Measurements from ENCODE around the gene NUP54.

NUP54 gene

GRCh38 chr4:76141241-76141640 lies 7.0 kb downstream of the NUP54 start:
- Mint-ChIP-seq H3K27ac (no peak overlapping the region), H3K36me3 (ENCODE audit: low read depth) (peaks cover 60% of the 10 kb centered on the region), H3K4me1 (peaks cover 5% of the 10 kb centered on the region), H3K9me3 (no peaks in the 10 kb centered on the region), H3K27me3 (ENCODE audit: low read depth) (no peaks in the 10 kb centered on the region), H3K4me3 (no peak overlapping the region)
- TF ChIP-seq CTCF (IDR thresholded peaks at IDR 0.05; ENCODE audit: unreplicated experiment in 3 of 3) = no peak

GRCh38 chr4:76127754-76128153 lies 20.4 kb downstream of the NUP54 start:
- H3K27ac Mint-ChIP-seq = no peak overlapping the region
- H3K4me3 Mint-ChIP-seq = no peak overlapping the region
- no peaks in the 10 kb centered on the region for H3K27me3 Mint-ChIP-seq (ENCODE audit: low read depth)
- peaks cover 4% of the 10 kb centered on the region for H3K9me3 Mint-ChIP-seq
- no peaks in the 10 kb centered on the region for H3K4me1 Mint-ChIP-seq
- TF ChIP-seq CTCF (IDR thresholded peaks at IDR 0.05; ENCODE audit: unreplicated experiment in 3 of 3) = no peak
- peaks cover 67% of the 10 kb centered on the region for H3K36me3 Mint-ChIP-seq (ENCODE audit: low read depth)

GRCh38 chr4:76125816-76126215 lies 22.4 kb downstream of the NUP54 start:
- H3K36me3 Mint-ChIP-seq (ENCODE audit: low read depth) = peaks cover 77% of the 10 kb centered on the region
- H3K27me3 Mint-ChIP-seq (ENCODE audit: low read depth) = no peaks in the 10 kb centered on the region
- TF ChIP-seq CTCF (IDR thresholded peaks at IDR 0.05; ENCODE audit: unreplicated experiment in 3 of 3) = no peak
- peaks cover 4% of the 10 kb centered on the region for H3K9me3 Mint-ChIP-seq
- H3K4me1 Mint-ChIP-seq = no peaks in the 10 kb centered on the region
- no peak overlapping the region for H3K4me3 Mint-ChIP-seq
- no peak overlapping the region for H3K27ac Mint-ChIP-seq

DNA sequence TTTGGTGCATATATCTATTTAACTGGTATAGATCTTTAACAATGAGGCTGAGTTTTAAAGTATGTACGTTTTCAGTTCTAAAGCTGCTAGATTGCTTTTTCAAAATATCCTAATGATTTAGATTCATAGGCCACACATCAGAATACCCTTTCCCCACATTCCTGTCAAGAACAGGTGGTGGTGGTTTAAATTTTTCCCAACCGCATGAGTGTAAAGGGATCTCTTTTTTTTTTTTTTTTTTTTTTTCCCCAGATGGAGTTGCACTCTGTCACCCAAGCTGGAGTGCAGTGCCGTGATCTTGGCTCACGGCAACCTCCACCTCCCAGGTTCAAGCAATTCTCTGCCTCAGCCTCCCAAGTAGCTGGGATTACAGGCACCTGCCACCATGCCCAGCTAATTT lies 28.0 kb downstream of the NUP54 start:
- TF ChIP-seq CTCF (IDR thresholded peaks at IDR 0.05; ENCODE audit: unreplicated experiment in 3 of 3) = no peak
- Mint-ChIP-seq H3K4me1 (no peaks in the 10 kb centered on the region), H3K9me3 (peaks cover 4% of the 10 kb centered on the region), H3K27me3 (ENCODE audit: low read depth) (no peaks in the 10 kb centered on the region), H3K27ac (no peak overlapping the region), H3K4me3 (no peak overlapping the region), H3K36me3 (ENCODE audit: low read depth) (peaks cover 81% of the 10 kb centered on the region)

DNA sequence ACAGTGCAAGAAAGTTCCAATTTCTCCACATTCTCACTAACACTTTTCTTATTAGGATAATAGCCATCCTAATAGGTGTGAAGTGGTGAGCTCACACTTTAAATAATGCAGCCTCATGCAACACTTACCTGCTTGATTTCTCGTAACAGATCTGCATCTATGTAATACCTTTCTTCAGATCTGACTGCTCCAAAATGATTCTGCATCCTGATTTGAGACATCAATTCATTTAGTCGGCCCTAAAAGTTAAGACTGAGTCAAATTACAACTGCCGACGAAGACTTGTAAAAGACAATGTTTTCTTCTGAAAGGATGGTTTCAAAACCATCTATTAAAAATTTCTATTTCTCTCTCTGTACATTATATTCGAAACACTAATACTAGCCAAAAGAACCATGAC lies 30.7 kb downstream of the NUP54 start:
- H3K9me3 Mint-ChIP-seq = no peaks in the 10 kb centered on the region
- H3K4me3 Mint-ChIP-seq = no peak overlapping the region
- H3K27me3 Mint-ChIP-seq (ENCODE audit: low read depth) = no peaks in the 10 kb centered on the region
- no peak for TF ChIP-seq CTCF (IDR thresholded peaks at IDR 0.05; ENCODE audit: unreplicated experiment in 3 of 3)
- H3K4me1 Mint-ChIP-seq = no peaks in the 10 kb centered on the region
- peaks cover 73% of the 10 kb centered on the region for H3K36me3 Mint-ChIP-seq (ENCODE audit: low read depth)
- no peak overlapping the region for H3K27ac Mint-ChIP-seq

DNA sequence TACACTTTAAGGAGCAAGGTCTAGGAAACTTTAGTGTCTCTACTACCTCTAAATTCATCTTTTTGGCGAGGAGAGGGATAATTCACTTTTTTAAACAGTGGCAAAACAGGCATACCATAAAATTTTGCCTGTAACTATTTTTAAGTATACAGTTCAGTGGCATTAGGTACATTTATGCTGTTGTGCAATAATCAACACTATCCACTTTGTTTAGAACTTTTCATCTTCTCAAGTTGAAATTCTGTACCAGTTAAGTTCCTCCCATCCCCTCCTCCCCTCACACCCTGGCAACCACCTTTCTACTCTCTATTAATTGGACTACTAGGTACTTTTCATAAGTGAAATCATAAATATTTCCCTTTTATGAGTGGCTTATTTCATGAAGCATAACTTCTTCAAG lies 31.4 kb downstream of the NUP54 start:
- H3K27ac Mint-ChIP-seq = no peak overlapping the region

More for the DNA sequence above, 31.4 kb downstream of the NUP54 start:
- Mint-ChIP-seq H3K27me3 (ENCODE audit: low read depth) (no peaks in the 10 kb centered on the region), H3K9me3 (no peaks in the 10 kb centered on the region), H3K4me1 (no peaks in the 10 kb centered on the region), H3K36me3 (ENCODE audit: low read depth) (peaks cover 65% of the 10 kb centered on the region), H3K4me3 (no peak overlapping the region)
- no peak for TF ChIP-seq CTCF (IDR thresholded peaks at IDR 0.05; ENCODE audit: unreplicated experiment in 3 of 3)
